ENCODE measurements around the gene ZDHHC13.

The ZDHHC13 gene

DNA sequence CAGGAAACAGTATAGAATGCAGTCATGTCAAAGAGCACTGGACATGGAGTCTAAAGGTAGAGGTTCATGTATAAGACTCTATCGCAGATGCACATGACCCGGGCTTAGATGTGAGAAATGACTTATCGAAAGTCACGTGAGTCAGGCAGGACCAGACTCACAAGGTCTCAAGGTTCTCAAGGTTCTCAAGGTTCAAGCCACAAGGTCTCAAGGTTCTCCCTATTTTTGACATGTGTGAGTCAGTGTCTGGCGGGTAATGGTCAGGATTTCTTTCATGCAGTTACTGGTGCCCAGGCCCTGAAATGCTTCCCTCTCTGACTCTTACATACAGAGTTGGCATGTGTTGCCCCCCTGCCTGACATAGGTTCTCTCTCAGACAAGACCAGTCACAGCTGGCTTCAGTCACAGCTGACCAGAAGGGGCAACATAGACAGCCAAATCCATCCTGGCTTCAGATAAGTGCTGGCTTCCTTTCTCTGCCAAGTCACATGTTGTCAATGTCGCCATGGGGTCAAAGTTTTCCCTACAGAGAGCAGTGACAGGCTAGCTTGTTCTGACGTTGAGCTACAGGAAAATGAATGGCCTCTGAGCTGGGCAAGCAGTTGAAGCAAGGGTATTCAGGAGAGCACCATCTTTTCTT lies 74.7 kb downstream of the ZDHHC13 start:
- no peak overlapping the region for H3K4me3 ChIP-seq (replicated peaks; ENCODE audit: insufficient read depth, low read length)
- TF ChIP-seq, protein P1, sequence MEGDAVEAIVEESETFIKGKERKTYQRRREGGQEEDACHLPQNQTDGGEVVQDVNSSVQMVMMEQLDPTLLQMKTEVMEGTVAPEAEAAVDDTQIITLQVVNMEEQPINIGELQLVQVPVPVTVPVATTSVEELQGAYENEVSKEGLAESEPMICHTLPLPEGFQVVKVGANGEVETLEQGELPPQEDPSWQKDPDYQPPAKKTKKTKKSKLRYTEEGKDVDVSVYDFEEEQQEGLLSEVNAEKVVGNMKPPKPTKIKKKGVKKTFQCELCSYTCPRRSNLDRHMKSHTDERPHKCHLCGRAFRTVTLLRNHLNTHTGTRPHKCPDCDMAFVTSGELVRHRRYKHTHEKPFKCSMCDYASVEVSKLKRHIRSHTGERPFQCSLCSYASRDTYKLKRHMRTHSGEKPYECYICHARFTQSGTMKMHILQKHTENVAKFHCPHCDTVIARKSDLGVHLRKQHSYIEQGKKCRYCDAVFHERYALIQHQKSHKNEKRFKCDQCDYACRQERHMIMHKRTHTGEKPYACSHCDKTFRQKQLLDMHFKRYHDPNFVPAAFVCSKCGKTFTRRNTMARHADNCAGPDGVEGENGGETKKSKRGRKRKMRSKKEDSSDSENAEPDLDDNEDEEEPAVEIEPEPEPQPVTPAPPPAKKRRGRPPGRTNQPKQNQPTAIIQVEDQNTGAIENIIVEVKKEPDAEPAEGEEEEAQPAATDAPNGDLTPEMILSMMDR (IDR thresholded peaks at IDR 0.05; ENCODE audit: insufficient read depth, low read length): no peak
- DNase-seq (ENCODE audit: low read depth in 1 of 2, low spot score in 1 of 2): no peak
- H3K27ac ChIP-seq (replicated peaks): no peak overlapping the region
- peaks cover 4% of the 10 kb centered on the region for H3K27me3 ChIP-seq (ENCODE audit: insufficient read depth, poor library complexity, severe bottlenecking)

DNA sequence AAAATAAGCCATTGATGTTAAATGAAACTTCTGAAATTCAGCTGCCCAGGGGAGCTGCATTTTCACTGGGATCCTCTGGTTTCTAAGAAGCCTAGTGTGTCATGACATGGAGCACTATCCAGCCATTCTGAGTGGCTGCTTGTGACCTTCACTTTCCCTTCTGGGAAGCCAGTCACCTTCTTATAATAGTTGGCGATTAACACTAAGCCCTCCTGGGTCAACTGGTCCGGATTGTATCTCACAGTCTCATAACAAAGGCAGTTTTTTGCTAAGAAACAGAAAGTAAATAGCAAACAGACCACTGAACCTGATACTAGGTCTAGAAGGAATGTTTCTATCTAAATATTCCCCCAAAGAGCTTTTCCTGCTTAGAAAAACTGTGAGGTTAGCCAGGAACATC lies 76.9 kb downstream of the ZDHHC13 start:
- DNase-seq (ENCODE audit: low read depth in 1 of 2, low spot score in 1 of 2): no peak

DNA sequence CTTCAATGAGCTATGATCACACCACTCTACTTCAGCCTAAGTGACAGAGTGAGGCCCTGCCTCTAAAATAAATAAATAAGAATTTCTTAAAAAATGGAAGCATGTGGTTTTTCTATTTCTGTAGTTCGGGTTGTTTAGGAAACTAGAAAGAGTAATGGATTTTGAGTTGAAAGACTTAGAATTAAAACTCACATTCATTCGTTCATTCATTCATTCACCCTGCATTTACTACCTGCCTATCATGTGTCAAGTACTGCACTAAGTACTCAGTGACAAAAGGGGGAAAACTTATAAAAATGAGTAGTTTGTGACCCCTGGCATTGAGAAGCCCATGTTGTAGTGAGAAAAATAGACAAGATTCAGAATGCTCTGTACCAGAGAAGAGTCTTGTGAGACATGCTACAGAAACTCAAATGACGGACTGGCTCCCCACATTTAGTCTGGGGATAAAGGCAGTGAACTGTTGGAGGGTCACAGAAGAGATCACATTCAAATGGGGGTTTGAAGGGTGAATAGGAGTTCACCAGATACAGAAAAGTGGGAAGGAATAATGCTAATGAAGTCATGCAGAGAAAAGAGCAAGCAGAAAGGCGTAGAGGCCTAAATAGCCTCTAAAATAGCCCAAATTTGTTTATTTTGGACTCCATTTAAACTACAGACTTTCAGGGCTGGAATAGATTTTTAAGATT lies 77.8 kb downstream of the ZDHHC13 start:
- TF ChIP-seq POLR2AphosphoS5 (IDR thresholded peaks at IDR 0.05; ENCODE audit: low read depth): no peak
- no peak for TF ChIP-seq SPI1 (IDR thresholded peaks at IDR 0.05; ENCODE audit: borderline replicate concordance, low read depth)
- TF ChIP-seq, protein P2, sequence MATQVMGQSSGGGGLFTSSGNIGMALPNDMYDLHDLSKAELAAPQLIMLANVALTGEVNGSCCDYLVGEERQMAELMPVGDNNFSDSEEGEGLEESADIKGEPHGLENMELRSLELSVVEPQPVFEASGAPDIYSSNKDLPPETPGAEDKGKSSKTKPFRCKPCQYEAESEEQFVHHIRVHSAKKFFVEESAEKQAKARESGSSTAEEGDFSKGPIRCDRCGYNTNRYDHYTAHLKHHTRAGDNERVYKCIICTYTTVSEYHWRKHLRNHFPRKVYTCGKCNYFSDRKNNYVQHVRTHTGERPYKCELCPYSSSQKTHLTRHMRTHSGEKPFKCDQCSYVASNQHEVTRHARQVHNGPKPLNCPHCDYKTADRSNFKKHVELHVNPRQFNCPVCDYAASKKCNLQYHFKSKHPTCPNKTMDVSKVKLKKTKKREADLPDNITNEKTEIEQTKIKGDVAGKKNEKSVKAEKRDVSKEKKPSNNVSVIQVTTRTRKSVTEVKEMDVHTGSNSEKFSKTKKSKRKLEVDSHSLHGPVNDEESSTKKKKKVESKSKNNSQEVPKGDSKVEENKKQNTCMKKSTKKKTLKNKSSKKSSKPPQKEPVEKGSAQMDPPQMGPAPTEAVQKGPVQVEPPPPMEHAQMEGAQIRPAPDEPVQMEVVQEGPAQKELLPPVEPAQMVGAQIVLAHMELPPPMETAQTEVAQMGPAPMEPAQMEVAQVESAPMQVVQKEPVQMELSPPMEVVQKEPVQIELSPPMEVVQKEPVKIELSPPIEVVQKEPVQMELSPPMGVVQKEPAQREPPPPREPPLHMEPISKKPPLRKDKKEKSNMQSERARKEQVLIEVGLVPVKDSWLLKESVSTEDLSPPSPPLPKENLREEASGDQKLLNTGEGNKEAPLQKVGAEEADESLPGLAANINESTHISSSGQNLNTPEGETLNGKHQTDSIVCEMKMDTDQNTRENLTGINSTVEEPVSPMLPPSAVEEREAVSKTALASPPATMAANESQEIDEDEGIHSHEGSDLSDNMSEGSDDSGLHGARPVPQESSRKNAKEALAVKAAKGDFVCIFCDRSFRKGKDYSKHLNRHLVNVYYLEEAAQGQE (IDR thresholded peaks at IDR 0.05; ENCODE audit: insufficient replicate concordance, low read depth): no peak
- no peak for TF ChIP-seq GABPA (IDR thresholded peaks at IDR 0.05; ENCODE audit: low read depth)
- TF ChIP-seq, protein P1 (IDR thresholded peaks at IDR 0.05; ENCODE audit: insufficient read depth, low read length): no peak
- DNase-seq (ENCODE audit: low read depth in 1 of 2, low spot score in 1 of 2): no peak

More for the DNA sequence above, 76.9 kb downstream of the ZDHHC13 start:
- H3K4me3 ChIP-seq (replicated peaks; ENCODE audit: insufficient read depth, low read length): no peak overlapping the region
- TF ChIP-seq POLR2AphosphoS5 (IDR thresholded peaks at IDR 0.05; ENCODE audit: low read depth) (no peak), SPI1 (IDR thresholded peaks at IDR 0.05; ENCODE audit: borderline replicate concordance, low read depth) (no peak), GABPA (IDR thresholded peaks at IDR 0.05; ENCODE audit: low read depth) (no peak)
- TF ChIP-seq, protein P1 (IDR thresholded peaks at IDR 0.05; ENCODE audit: insufficient read depth, low read length): no peak
- TF ChIP-seq, protein P2 (IDR thresholded peaks at IDR 0.05; ENCODE audit: insufficient replicate concordance, low read depth): no peak
- H3K27ac ChIP-seq (replicated peaks): no peak overlapping the region
- H3K27me3 ChIP-seq (ENCODE audit: insufficient read depth, poor library complexity, severe bottlenecking): peaks cover 4% of the 10 kb centered on the region

More for the DNA sequence above, 77.8 kb downstream of the ZDHHC13 start:
- Histone ChIP-seq H3K27ac (replicated peaks) (no peak overlapping the region), H3K4me3 (replicated peaks; ENCODE audit: insufficient read depth, low read length) (no peak overlapping the region), H3K27me3 (ENCODE audit: insufficient read depth, poor library complexity, severe bottlenecking) (no peaks in the 10 kb centered on the region)
